ENCODE results near the gene ADRA2A. TPM values are rescaled to one million over a fixed set of nuclear protein-coding genes. Genes with fewer than 3 reads are reported as not detected.

ADRA2A gene
- polyA plus RNA-seq, 1 donor, result 2.9 TPM

DNA sequence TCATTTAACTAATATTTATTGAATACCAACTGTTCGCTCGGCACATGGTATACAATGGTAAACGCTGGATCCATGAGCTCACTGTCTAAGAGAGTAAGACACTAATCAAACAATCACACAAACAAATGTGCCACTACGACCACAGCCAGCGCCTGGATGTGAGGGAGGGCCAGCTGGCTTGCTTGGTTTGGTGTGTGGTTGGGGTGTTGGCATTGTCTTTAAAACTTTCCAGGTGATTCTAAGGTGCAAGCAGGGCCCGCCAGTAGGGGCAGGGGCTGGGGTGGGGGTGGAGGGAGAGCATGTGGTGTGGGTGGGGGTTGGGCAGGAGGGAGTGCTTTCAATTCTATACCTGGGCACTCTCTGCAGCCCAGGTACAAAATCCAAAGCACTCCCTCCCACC lies 31.6 kb downstream of the ADRA2A start:
- DNase-seq, result no peak

- DNase-seq, result no peak
Observed at GRCh38 chr10:111109501-111110242, 32.8 kb downstream of the ADRA2A start.

- no peak for DNase-seq
Observed at GRCh38 chr10:111110771-111111170, 33.9 kb downstream of the ADRA2A start.

GRCh38 chr10:111112333-111112732 lies 35.5 kb downstream of the ADRA2A start:
- no peak for DNase-seq

- no peak for DNase-seq
Observed at GRCh38 chr10:111113238-111113960, 36.6 kb downstream of the ADRA2A start.

GRCh38 chr10:111113961-111114757 lies 37.3 kb downstream of the ADRA2A start:
- DNase-seq, result no peak

DNA sequence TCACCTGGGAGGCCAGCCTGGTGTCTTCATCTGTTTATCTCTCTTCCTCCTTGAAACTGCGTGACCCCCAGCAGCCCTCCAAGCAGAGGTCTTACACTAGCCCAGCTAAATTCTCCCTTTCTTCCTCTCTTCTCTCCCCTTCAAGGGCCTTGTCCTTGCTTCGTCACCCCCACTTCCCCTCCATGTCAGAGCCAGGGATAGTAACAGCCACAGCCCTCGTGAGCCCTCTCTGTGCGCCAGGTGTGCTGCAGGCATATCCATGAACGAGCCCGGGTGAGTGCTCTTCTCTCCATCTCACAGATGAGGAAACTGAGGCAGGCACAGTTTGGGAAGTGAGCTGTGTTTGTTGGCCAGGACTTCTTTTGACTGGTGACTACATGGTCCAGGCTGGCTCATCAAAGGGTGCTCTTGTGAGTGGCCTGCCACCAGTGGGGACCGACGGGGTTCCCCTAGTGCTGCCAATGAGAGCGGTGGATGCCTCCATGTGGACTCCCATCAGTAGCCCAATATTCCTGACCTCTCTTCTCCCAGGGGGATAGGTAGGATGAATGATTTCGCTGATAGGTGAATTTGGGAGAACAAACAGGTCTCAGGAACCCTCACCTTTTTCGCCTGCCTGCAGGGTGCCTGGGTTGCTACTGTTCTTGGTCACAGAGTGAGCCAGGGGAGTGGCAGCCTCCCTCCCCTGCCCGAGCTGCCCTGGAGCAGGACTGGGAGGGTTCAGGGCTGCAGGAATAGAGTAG lies 38.1 kb downstream of the ADRA2A start:
- DNase-seq, result no peak

DNA sequence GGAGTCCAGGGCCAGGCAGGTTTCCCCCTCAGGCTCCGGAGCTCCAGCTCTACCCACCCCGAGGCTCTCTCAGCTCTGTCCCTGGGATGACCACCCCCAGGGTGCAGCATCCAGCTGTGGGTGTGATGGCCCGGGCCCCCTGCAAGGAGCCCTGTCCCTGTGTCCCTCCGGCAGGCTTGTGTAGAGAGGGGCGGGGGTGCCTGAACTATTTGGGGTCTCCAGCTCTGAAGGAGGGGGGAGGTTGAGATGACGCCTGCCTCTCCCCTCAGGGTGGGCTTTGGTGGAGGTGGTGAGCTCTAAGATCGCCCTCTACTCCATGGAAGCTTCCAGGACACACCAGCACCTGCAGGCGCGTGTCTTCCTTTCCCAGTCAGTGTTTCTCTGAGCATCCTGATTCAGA lies 39.4 kb downstream of the ADRA2A start:
- no peak for DNase-seq

GRCh38 chr10:111116762-111117445 lies 40.1 kb downstream of the ADRA2A start:
- no peak for DNase-seq

GRCh38 chr10:111117528-111118277 lies 40.9 kb downstream of the ADRA2A start:
- no peak for DNase-seq

- no peak for DNase-seq
Observed at GRCh38 chr10:111118758-111119157, 41.9 kb downstream of the ADRA2A start.

- DNase-seq, result no peak
Observed at GRCh38 chr10:111119637-111120036, 42.8 kb downstream of the ADRA2A start.

DNA sequence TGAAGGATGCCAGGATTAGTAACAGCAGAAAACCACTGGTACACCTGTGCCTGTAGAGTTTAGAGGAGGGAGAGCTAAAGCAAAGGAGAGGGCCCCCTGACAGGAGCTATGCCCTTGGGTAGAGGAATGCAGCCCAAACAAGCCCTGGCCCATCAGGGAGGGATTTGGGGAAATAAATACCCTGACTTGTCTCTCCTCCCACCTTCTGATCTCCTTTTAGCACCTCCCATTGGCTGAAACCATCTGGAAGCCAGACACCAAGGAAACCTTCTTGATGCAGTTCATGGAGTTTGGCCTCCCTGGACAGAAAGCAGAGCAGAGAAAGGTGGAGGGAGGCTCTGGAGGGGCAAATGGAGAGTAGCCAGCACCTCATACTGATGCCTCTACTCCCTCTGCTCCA lies 45.3 kb downstream of the ADRA2A start:
- DNase-seq, result no peak

- DNase-seq, result no peak
Observed at GRCh38 chr10:111123883-111124282, 47.1 kb downstream of the ADRA2A start.

- DNase-seq, result no peak
Observed at GRCh38 chr10:111125102-111125501, 48.3 kb downstream of the ADRA2A start.

GRCh38 chr10:111126077-111126476 lies 49.2 kb downstream of the ADRA2A start:
- DNase-seq, result no peak

DNA sequence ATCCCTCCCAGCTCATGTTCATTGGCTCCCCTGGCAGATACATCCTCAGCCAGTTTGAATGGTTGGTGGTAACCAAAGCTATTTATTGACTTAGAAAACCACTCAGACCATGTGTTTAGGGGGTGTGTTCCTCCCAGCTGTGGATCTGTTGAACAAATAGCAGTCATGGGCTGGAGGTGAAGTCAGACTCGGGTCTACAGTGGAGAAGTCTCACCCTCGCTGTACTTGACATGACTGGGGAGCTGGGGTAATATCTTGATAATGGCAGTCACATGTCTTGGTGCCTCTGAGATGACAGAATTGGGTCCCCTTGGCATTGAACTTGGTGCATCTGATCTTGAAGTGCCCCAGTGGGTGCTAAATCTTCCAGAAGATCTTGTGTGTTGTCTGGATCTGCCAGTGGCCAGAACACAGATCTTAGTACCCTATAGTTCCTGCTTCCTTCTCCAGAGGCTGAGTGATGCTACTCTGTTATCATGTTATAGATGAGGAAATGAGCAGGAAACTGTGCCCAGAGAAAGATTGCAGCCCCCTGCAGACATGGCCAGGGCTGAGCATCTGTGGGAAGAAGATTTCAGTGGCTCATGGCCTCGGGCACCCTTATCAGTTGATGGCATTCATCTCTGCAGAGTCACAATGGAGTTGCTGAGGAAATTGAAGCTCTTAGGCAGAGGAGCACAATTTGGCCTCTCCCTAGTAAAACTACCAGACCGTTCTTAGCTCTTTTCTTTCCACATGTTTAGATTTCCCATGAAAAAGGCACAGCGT lies 50.4 kb downstream of the ADRA2A start:
- DNase-seq, result no peak

DNA sequence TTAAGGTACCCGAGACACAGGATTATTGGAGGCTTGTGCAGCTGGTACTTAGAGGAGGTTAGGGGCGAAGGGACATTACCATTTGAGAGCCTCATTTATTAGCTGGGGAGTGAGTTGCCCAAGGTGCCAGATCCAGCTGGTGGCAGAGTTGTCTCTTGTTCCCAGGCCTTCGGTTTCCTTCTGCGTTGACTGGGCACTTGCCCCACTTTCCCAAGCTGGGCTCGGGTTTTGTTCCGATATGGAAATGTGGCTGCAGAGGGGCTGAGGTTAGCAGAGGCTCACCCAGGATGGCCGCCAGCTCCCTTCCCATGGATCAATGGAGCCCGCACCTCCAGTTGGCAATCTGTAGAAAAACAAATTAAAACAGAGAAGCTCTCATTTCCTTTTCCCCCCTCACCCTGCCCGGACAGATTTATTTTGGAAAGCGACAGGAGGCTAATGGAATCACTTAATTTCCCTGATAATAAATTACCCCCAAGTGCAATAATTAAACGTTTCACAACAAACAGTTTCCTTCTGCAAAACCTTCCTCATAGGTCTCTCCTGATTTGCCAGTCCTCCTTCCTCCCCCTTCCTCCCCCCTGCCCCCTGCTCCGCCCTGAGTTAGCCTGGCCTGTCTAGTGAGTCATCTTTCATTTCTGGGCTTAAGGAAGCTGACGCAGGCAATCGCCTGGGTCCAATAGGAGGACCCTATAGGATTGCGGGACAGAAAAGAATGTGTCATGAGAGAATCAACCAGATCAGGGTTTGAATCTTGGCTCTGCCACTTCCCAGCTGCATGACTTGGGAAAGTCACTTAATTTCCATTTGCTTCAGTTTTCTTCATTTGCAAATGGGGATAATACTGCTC lies 51.7 kb downstream of the ADRA2A start:
- no peak for DNase-seq

DNA sequence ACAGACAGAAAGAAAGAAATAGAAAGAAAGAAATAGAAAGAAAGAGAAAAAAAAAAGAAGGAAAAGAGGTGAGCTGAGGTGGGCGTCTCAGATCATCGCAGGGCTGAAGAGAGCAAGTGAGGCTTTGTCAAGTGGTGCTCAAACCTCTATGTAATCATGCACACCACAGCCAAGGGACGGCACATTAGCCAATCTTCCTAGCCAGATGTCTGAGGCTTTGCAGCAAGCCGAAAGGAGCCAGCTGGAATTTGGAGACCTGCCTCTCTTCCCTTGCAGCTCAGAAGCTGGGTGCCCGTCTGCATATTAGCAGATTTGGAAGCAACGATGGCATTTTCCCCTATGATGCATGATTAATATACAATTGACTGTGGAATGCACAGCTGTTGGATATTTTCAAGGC lies 52.5 kb downstream of the ADRA2A start:
- DNase-seq, result no peak
